D721Med (cell line): ENCODE measurements around the gene NTMT2.
A peak's percentile ranks its signal among the peaks of the same experiment; 100 is the strongest.

Experiments
- DNase-seq: peaks from one replicate; pipeline ENCODE4 v3.0.0; 2011; ENCODE audit warnings: low spot score; ENCODE audit not compliant: insufficient read length
- FAIRE-seq: peaks from 2 replicates; lab custom pipeline; 2011; peaks lifted over from hg19 to GRCh38; lab: Jason Lieb, UNC
- TF ChIP-seq, protein P1 (sequence below): IDR thresholded peaks from 2 replicates; pipeline ENCODE4 v1.5.1; 2012; ENCODE audit warnings: mild to moderate bottlenecking, control low read depth; ENCODE audit not compliant: insufficient read depth; ENCODE audit errors: missing control alignments

The NTMT2 gene

DNA sequence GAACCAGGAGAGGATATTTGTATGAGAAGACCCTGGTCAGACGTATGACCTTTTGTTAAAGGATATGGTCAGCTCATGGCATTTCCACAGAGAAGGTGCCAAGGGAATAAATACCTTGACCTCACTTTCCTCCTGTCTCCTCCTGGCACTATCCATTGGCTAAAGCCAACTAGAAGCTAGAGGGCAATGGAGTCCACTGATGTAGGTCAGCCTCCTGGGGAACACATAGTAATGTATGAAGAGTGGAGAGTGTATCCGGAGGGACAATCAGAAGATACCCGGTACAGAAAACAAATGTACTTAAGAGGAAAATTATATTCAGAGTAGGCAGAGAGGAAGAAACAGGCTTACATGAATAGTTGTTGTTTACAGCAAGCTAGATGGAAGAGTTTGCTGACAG is 698 bp upstream of the NTMT2 start:
- FAIRE-seq (no peak), DNase-seq (no peak)
- TF ChIP-seq, protein P1, sequence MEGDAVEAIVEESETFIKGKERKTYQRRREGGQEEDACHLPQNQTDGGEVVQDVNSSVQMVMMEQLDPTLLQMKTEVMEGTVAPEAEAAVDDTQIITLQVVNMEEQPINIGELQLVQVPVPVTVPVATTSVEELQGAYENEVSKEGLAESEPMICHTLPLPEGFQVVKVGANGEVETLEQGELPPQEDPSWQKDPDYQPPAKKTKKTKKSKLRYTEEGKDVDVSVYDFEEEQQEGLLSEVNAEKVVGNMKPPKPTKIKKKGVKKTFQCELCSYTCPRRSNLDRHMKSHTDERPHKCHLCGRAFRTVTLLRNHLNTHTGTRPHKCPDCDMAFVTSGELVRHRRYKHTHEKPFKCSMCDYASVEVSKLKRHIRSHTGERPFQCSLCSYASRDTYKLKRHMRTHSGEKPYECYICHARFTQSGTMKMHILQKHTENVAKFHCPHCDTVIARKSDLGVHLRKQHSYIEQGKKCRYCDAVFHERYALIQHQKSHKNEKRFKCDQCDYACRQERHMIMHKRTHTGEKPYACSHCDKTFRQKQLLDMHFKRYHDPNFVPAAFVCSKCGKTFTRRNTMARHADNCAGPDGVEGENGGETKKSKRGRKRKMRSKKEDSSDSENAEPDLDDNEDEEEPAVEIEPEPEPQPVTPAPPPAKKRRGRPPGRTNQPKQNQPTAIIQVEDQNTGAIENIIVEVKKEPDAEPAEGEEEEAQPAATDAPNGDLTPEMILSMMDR = no peak

DNA sequence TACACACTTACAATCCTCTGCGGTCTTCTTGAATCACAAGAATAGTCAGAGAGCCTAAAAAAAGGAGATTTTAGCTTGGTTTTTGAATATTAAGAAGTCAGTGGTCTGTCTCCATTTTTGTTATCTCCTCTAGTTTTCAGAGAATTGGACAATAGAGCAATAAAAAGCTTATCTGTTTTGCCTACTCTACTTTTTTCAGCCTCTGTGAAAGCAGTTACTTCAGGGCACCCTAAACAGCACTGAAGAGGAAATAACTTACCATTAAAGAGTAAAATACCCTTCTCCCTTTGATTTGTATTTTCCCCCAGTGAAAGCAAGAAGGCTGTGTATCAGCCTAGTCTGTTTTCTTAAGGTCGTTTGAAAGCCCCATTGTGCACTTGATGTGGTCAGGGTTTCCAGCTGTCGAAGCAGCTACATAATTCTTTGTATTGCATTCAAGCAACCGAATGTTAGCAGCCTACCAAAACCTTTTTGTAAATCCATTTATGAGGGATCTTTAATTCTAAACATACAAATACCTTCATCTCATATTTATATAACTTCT is 1.0 kb downstream of the NTMT2 start:
- TF ChIP-seq, protein P1 = no peak
- no peak for DNase-seq

DNA sequence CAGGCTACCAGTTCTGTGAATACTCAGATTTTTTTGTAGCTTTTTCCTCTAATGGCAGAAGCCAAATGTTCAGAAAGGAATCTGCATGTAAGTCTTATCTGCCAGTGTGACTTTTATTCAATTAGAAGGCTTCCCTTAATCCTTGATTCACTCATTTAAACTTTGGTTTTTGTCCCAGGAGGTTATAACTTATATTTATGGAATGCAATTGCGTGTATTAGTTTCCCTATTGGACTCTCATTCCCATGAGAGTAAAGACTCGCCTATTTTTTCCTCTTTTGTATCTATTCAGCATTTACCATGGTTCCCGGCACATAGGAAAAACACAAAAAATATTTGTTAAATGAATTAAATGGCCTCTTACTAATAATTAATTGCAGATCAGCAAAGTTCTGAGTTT is 3.5 kb downstream of the NTMT2 start:
- DNase-seq (no peak), FAIRE-seq (no peak)
- TF ChIP-seq, protein P1 = no peak

More for the DNA sequence above, 1.0 kb downstream of the NTMT2 start:
- no peak for FAIRE-seq

DNA sequence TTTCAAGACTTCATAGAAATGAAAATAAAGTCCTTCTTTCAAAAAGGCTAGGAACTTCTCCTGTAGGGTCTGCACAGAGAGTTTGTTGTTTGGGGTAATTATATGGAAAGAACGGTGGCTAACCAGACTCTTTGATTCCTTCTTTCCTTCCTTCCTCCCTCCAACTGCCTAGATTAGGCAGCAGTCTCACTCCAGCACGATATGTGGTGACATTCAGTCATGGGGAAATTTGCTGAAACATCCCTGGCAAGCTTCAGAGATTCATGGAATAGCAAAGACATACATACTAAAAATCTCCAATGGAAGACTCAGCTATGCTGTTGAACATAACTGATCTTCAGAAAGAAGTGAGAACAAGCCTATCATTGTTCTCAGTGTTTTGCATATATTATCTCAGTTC is 4.3 kb downstream of the NTMT2 start:
- DNase-seq = no peak
- no peak for FAIRE-seq
- TF ChIP-seq, protein P1 = no peak

DNA sequence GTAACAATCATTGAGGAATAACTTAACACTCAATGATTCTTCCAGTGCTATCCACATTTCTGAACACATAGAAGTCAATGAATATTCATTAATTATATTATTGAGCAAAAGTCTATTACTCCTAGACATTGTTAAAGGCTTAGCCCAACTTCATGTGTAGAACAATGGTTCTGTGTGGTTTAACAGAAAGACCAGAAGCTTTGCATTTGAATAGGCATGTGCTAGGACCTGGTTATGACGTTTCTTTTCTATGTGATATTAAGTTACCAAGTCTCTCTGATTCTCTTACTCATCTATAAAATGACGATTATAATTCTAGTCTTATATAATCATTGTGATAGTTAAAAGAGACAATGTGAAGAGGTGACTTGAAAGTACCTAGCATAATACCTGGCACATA is 5.2 kb downstream of the NTMT2 start:
- TF ChIP-seq, protein P1 = no peak
- FAIRE-seq (peak; percentile 80), DNase-seq (no peak)

DNA sequence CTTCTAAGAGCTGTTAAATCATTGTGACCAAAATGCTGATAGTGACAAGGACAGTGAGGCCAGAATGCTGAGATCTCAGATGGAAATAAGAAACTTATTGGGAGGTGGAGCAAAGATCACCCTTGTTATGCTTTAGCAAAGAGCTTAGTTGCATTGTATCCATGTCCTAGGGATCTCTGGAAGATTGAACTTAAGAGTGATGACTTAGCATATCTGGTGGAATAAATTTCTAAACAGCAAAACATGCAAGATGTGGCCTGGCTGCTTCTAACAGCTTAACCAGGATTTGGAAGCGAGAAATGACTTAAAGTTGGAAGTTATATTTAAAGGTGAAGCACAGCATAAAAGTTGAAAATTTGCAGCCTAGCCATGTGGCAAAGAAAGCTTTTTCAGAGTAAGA is 7.7 kb downstream of the NTMT2 start:
- TF ChIP-seq, protein P1 = no peak
- FAIRE-seq (no peak), DNase-seq (no peak)

DNA sequence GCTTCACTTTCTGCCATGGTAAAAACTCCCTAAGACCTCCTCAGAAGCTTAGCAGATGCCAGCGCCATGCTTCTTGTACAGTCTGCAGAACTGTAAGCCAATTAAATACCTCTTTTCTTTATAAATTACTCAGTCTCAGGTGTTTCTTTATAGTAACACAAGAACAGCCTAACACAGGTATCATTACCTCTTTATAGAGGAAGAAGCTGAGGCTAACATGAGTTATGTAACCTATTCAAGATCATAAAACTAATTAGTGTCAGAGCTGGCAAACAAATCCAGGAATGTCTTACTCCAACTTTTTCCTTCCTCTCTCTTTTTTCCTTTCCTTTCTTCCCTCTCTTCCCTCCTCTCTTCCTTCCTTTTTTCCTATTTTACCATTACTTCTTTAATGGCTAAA is 9.3 kb downstream of the NTMT2 start:
- no peak for DNase-seq
- peak; percentile 53 for FAIRE-seq
- TF ChIP-seq, protein P1 = no peak
